GM19467 (cell line): ENCODE measurements around the gene CHST8.
"Not testable (repeated sequence)": the region's sequence is repeated elsewhere in the genome, so short reads cannot be mapped to it uniquely, and the experiment has no call there.

Source experiments
- ATAC-seq: cut with Tn5 transposase; IDR thresholded peaks from one replicate; pipeline ENCODE4 v1.9.1; 2021; ENCODE audit warnings: mild to moderate bottlenecking, moderate library complexity; ENCODE audit not compliant: unreplicated experiment

The CHST8 gene

GRCh38 chr19:33641261-33641660 lies 19.5 kb downstream of the CHST8 start:
- no peak for ATAC-seq

- ATAC-seq = no peak
Measured at GRCh38 chr19:33641956-33642498, 20.3 kb downstream of the CHST8 start.

- ATAC-seq = no peak
Measured at GRCh38 chr19:33644284-33644836, 22.6 kb downstream of the CHST8 start.

- no peak for ATAC-seq
Measured at GRCh38 chr19:33646306-33646705, 24.6 kb downstream of the CHST8 start.

- no peak for ATAC-seq
Measured at GRCh38 chr19:33647146-33647545, 25.4 kb downstream of the CHST8 start.

GRCh38 chr19:33649627-33650305 lies 28.0 kb downstream of the CHST8 start:
- no peak for ATAC-seq

- no peak for ATAC-seq
Measured at GRCh38 chr19:33653684-33654083, 31.9 kb downstream of the CHST8 start.

- ATAC-seq = no peak
Measured at GRCh38 chr19:33654840-33655508, 33.2 kb downstream of the CHST8 start.

- ATAC-seq = no peak
Measured at GRCh38 chr19:33659835-33660234, 38.1 kb downstream of the CHST8 start.

GRCh38 chr19:33660410-33661124 lies 38.8 kb downstream of the CHST8 start:
- ATAC-seq = no peak

GRCh38 chr19:33661336-33661735 lies 39.6 kb downstream of the CHST8 start:
- no peak for ATAC-seq

- no peak for ATAC-seq
Measured at GRCh38 chr19:33662391-33663092, 40.8 kb downstream of the CHST8 start.

GRCh38 chr19:33663316-33663715 lies 41.6 kb downstream of the CHST8 start:
- not testable (repeated sequence) for ATAC-seq

GRCh38 chr19:33664744-33665143 lies 43.0 kb downstream of the CHST8 start:
- ATAC-seq = no peak

GRCh38 chr19:33665776-33666595 lies 44.2 kb downstream of the CHST8 start:
- no peak for ATAC-seq

GRCh38 chr19:33667141-33667650 lies 45.4 kb downstream of the CHST8 start:
- ATAC-seq = no peak

GRCh38 chr19:33667881-33668280 lies 46.1 kb downstream of the CHST8 start:
- no peak for ATAC-seq

GRCh38 chr19:33668968-33669367 lies 47.2 kb downstream of the CHST8 start:
- no peak for ATAC-seq

GRCh38 chr19:33669376-33669775 lies 47.6 kb downstream of the CHST8 start:
- no peak for ATAC-seq

- ATAC-seq = no peak
Measured at GRCh38 chr19:33670398-33670797, 48.6 kb downstream of the CHST8 start.
